Measurements from ENCODE around the gene RAC3.

The RAC3 gene

DNA sequence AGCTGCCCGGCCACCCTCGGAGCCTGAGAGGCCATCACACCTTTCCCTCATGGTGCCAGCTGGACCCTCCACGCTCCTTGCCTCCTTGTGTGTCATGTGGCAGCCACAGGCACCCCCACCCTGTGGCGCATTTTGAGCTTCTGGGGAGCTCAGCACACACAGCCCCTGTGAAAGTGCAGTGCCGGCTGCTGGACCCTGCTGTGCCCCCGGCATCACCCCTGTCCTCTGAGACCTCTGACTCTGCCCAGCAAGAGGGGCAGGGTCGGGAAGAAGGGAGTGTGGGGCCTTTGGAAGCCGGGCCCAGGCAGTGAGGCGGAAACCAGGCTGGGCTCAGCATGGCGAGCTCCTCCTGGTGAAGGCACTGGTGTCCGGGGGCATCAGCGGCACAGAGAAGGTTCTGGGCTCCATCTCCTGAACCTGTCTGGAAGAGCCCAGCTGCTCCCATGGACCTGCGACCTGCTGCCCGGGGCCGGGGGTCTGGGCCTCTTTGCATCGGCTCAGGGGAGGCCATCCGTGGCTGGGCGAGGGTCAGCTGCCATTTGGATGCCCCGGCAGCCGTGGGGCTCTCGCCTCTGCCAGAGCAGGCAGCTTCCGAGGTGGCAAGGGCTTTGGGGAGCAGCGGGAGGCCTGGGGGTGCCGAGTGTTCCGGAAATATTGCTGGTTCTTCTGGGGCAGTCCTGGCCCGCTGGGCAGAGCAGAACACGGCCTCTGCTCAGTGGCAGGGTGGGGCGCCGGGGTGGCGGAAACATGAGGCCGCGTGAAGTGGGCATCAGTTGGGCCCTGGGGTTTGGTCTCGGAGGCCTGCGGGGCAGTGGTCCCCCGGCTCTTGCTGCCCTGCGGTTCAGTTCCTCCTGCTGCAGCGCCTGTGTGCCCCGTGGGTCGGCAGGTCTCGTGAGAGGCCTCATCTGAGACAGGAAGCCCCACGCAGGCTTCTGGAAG is 26.7 kb upstream of the RAC3 start:
- H3K27me3 ChIP-seq (ENCODE audit: insufficient read depth, low read length), result no peaks in the 10 kb centered on the region; the same call in 1 of the 2 replicates
- H3K4me1 ChIP-seq (ENCODE audit: insufficient read depth, low read length, severe bottlenecking), result no peaks in the 10 kb centered on the region
- H3K9me3 ChIP-seq (ENCODE audit: low read length), result no peaks in the 10 kb centered on the region
- no peaks in the 10 kb centered on the region for H3F3A ChIP-seq (ENCODE audit: insufficient read depth, low read length)
- H3K36me3 ChIP-seq (ENCODE audit: insufficient read depth, low read length), result no peaks in the 10 kb centered on the region
- H3K9me2 ChIP-seq (ENCODE audit: low read depth, low read length), result no peaks in the 10 kb centered on the region
- H3K4me2 ChIP-seq (ENCODE audit: low read length), result no peak overlapping the region
- no peaks in the 10 kb centered on the region for H4K20me1 ChIP-seq (ENCODE audit: insufficient read depth, low read length)
- H3K4me3 ChIP-seq (ENCODE audit: low read depth, low read length, poor library complexity, severe bottlenecking), result no peak overlapping the region
- H2AFZ ChIP-seq (ENCODE audit: low read length), result no peak overlapping the region
- no peak overlapping the region for H3K27ac ChIP-seq (ENCODE audit: low read depth, low read length, poor library complexity, severe bottlenecking)
- H3K9ac ChIP-seq (ENCODE audit: low read length), result no peak overlapping the region
- TF ChIP-seq EZH2 (IDR thresholded peaks at IDR 0.05; ENCODE audit: borderline replicate concordance, low read length), result no peak
- TF ChIP-seq, protein P1, sequence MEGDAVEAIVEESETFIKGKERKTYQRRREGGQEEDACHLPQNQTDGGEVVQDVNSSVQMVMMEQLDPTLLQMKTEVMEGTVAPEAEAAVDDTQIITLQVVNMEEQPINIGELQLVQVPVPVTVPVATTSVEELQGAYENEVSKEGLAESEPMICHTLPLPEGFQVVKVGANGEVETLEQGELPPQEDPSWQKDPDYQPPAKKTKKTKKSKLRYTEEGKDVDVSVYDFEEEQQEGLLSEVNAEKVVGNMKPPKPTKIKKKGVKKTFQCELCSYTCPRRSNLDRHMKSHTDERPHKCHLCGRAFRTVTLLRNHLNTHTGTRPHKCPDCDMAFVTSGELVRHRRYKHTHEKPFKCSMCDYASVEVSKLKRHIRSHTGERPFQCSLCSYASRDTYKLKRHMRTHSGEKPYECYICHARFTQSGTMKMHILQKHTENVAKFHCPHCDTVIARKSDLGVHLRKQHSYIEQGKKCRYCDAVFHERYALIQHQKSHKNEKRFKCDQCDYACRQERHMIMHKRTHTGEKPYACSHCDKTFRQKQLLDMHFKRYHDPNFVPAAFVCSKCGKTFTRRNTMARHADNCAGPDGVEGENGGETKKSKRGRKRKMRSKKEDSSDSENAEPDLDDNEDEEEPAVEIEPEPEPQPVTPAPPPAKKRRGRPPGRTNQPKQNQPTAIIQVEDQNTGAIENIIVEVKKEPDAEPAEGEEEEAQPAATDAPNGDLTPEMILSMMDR (IDR thresholded peaks at IDR 0.05; ENCODE audit: low read length), result no peak
- no peaks in the 10 kb centered on the region for H3K79me2 ChIP-seq (ENCODE audit: insufficient read depth, low read length)

- Histone ChIP-seq H3K27me3 (ENCODE audit: insufficient read depth, low read length) (no peaks in the 10 kb centered on the region; the same call in 1 of the 2 replicates), H3K27ac (ENCODE audit: low read depth, low read length, poor library complexity, severe bottlenecking) (no peak overlapping the region), H3K9ac (ENCODE audit: low read length) (no peak overlapping the region), H3K79me2 (ENCODE audit: insufficient read depth, low read length) (no peaks in the 10 kb centered on the region), H2AFZ (ENCODE audit: low read length) (no peak overlapping the region), H3K4me3 (ENCODE audit: low read depth, low read length, poor library complexity, severe bottlenecking) (no peak overlapping the region), H3K9me3 (ENCODE audit: low read length) (no peaks in the 10 kb centered on the region), H3K4me1 (ENCODE audit: insufficient read depth, low read length, severe bottlenecking) (no peaks in the 10 kb centered on the region), H3K4me2 (ENCODE audit: low read length) (no peak overlapping the region), H3F3A (ENCODE audit: insufficient read depth, low read length) (no peaks in the 10 kb centered on the region), H4K20me1 (ENCODE audit: insufficient read depth, low read length) (no peaks in the 10 kb centered on the region), H3K36me3 (ENCODE audit: insufficient read depth, low read length) (no peaks in the 10 kb centered on the region), H3K9me2 (ENCODE audit: low read depth, low read length) (no peaks in the 10 kb centered on the region)
- TF ChIP-seq EZH2 (IDR thresholded peaks at IDR 0.05; ENCODE audit: borderline replicate concordance, low read length), result no peak
- TF ChIP-seq, protein P1 (IDR thresholded peaks at IDR 0.05; ENCODE audit: low read length), result no peak
Measured at GRCh38 chr17:82005701-82006348, 25.7 kb upstream of the RAC3 start.

- Histone ChIP-seq H3K27ac (ENCODE audit: low read depth, low read length, poor library complexity, severe bottlenecking) (no peak overlapping the region), H3K9me2 (ENCODE audit: low read depth, low read length) (no peaks in the 10 kb centered on the region), H3K4me3 (ENCODE audit: low read depth, low read length, poor library complexity, severe bottlenecking) (no peak overlapping the region), H2AFZ (ENCODE audit: low read length) (no peak overlapping the region), H3K9ac (ENCODE audit: low read length) (no peak overlapping the region), H3K79me2 (ENCODE audit: insufficient read depth, low read length) (no peaks in the 10 kb centered on the region), H3K4me2 (ENCODE audit: low read length) (no peak overlapping the region), H3K36me3 (ENCODE audit: insufficient read depth, low read length) (no peaks in the 10 kb centered on the region), H4K20me1 (ENCODE audit: insufficient read depth, low read length) (no peaks in the 10 kb centered on the region), H3K4me1 (ENCODE audit: insufficient read depth, low read length, severe bottlenecking) (no peaks in the 10 kb centered on the region), H3K27me3 (ENCODE audit: insufficient read depth, low read length) (no peaks in the 10 kb centered on the region; the same call in 1 of the 2 replicates), H3F3A (ENCODE audit: insufficient read depth, low read length) (no peaks in the 10 kb centered on the region), H3K9me3 (ENCODE audit: low read length) (no peaks in the 10 kb centered on the region)
- no peak for TF ChIP-seq EZH2 (IDR thresholded peaks at IDR 0.05; ENCODE audit: borderline replicate concordance, low read length)
- TF ChIP-seq, protein P1 (IDR thresholded peaks at IDR 0.05; ENCODE audit: low read length), result no peak
Measured at GRCh38 chr17:82006468-82007227, 24.8 kb upstream of the RAC3 start.

Data from OCI-LY1 (cell line).